GM12892 (cell line): ENCODE results near the gene C21orf58.
"Not testable (repeated sequence)": the region's sequence is repeated elsewhere in the genome, so short reads cannot be mapped to it uniquely, and the experiment has no call there.

Experiments
- DNase-seq: peaks from one replicate; pipeline ENCODE4 v3.0.0; 2011; ENCODE audit not compliant: insufficient read length
- FAIRE-seq: peaks from 2 replicates; lab custom pipeline; 2011; peaks lifted over from hg19 to GRCh38; lab: Jason Lieb, UNC
- POLR2A ChIP-seq: IDR thresholded peaks from 2 replicates; pipeline ENCODE4 v1.6.1; 2011; ENCODE audit warnings: low read depth, low read length, control low read depth
- POLR2AphosphoS5 ChIP-seq: IDR thresholded peaks from 2 replicates; pipeline ENCODE4 v1.6.1; 2011; ENCODE audit warnings: low read depth, low read length, control low read depth
- TAF1 ChIP-seq: IDR thresholded peaks from 2 replicates; pipeline ENCODE4 v1.6.1; 2011; ENCODE audit warnings: low read depth, mild to moderate bottlenecking, control low read depth, low read length, borderline replicate concordance

Gene C21orf58

GRCh38 chr21:46319186-46319585 is 4.5 kb downstream of the C21orf58 start:
- DNase-seq (no peak), FAIRE-seq (no peak)
- no peak for TF ChIP-seq POLR2AphosphoS5
- no peak for TF ChIP-seq TAF1
- TF ChIP-seq POLR2A = no peak

- DNase-seq (no peak), FAIRE-seq (no peak)
- TF ChIP-seq TAF1 = no peak
- no peak for TF ChIP-seq POLR2A
Observed at GRCh38 chr21:46318464-46318845, 5.2 kb downstream of the C21orf58 start.

- TF ChIP-seq POLR2A (no peak), TAF1 (no peak), POLR2AphosphoS5 (no peak; the same call in 1 of the 2 replicates)
- DNase-seq (no peak), FAIRE-seq (no peak)
Observed at GRCh38 chr21:46317710-46318463, 5.8 kb downstream of the C21orf58 start.

- TF ChIP-seq POLR2A (no peak), POLR2AphosphoS5 (no peak)
- FAIRE-seq = no peak
- DNase-seq = no peak
Observed at GRCh38 chr21:46316708-46317324, 6.9 kb downstream of the C21orf58 start.

GRCh38 chr21:46314441-46315020 is 9.1 kb downstream of the C21orf58 start:
- no peak for TF ChIP-seq POLR2A
- TF ChIP-seq POLR2AphosphoS5 = no peak
- TF ChIP-seq TAF1 = no peak
- no peak for FAIRE-seq
- no peak for DNase-seq

GRCh38 chr21:46312949-46313348 is 10.7 kb downstream of the C21orf58 start:
- FAIRE-seq (no peak), DNase-seq (no peak)
- TF ChIP-seq TAF1 (no peak), POLR2A (no peak), POLR2AphosphoS5 (no peak)

- TF ChIP-seq POLR2AphosphoS5 = no peak
- TF ChIP-seq TAF1 = no peak
- no peak for TF ChIP-seq POLR2A
- no peak for DNase-seq
- no peak for FAIRE-seq
Observed at GRCh38 chr21:46311568-46311967, 12.1 kb downstream of the C21orf58 start.

GRCh38 chr21:46310260-46310659 is 13.4 kb downstream of the C21orf58 start:
- not testable (repeated sequence) for FAIRE-seq, DNase-seq

- no peak for TF ChIP-seq TAF1
- TF ChIP-seq POLR2A = no peak
- no peak for TF ChIP-seq POLR2AphosphoS5
Observed at GRCh38 chr21:46308431-46308830, 15.2 kb downstream of the C21orf58 start.

GRCh38 chr21:46307625-46308024 is 16.0 kb downstream of the C21orf58 start:
- no peak for FAIRE-seq
- DNase-seq = no peak
- TF ChIP-seq POLR2AphosphoS5 (no peak), TAF1 (no peak), POLR2A (no peak)

More at GRCh38 chr21:46308431-46308830, 15.2 kb downstream of the C21orf58 start:
- DNase-seq = no peak
- no peak for FAIRE-seq

GRCh38 chr21:46304955-46305354 is 18.7 kb downstream of the C21orf58 start:
- DNase-seq = no peak
- FAIRE-seq = no peak
- TF ChIP-seq TAF1 (no peak), POLR2AphosphoS5 (no peak), POLR2A (no peak)

GRCh38 chr21:46304437-46304836 is 19.2 kb downstream of the C21orf58 start:
- TF ChIP-seq POLR2AphosphoS5 = no peak
- TF ChIP-seq POLR2A = no peak
- no peak for TF ChIP-seq TAF1
- FAIRE-seq (no peak), DNase-seq (no peak)
